ENCODE data around the gene KCNIP2.

DNA sequence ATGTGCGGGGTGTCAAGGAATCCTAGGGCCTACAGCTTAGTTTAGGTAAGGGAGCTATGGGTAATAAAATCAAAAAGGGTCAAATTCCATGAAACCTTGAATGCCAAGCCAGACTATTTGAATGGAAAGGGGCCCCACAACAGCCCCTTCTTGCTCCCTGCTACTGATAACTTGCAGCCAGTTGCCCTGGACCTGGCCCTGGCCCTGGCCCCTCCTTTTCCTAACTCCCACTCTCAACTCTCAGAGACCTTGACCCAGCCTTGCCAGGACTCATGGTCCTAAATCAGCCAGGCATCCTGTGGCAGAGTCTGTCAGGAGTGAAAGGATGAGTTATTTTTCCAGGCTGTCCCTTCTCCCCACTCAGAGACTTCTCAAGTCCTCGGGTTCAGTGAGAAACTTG is 5.9 kb downstream of the KCNIP2 start:
- TF ChIP-seq, protein P1, sequence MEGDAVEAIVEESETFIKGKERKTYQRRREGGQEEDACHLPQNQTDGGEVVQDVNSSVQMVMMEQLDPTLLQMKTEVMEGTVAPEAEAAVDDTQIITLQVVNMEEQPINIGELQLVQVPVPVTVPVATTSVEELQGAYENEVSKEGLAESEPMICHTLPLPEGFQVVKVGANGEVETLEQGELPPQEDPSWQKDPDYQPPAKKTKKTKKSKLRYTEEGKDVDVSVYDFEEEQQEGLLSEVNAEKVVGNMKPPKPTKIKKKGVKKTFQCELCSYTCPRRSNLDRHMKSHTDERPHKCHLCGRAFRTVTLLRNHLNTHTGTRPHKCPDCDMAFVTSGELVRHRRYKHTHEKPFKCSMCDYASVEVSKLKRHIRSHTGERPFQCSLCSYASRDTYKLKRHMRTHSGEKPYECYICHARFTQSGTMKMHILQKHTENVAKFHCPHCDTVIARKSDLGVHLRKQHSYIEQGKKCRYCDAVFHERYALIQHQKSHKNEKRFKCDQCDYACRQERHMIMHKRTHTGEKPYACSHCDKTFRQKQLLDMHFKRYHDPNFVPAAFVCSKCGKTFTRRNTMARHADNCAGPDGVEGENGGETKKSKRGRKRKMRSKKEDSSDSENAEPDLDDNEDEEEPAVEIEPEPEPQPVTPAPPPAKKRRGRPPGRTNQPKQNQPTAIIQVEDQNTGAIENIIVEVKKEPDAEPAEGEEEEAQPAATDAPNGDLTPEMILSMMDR (IDR thresholded peaks at IDR 0.05), result no peak
- TF ChIP-seq POLR2A (IDR thresholded peaks at IDR 0.05), result no peak

All from right lobe of liver (tissue), 4 donors.